Neutrophil (primary cell): Measurements from ENCODE around the gene MALRD1.

ENCODE experiments used
- H3K27ac ChIP-seq: fragments of 200-600 bp; sonication (generic); 2 replicates; pipeline ENCODE4 v1.5.1; 2016; ENCODE audit warnings: mild to moderate bottlenecking, moderate library complexity
- H3K27me3 ChIP-seq: fragments of 200-600 bp; sonication (generic); 2 replicates; pipeline ENCODE4 v1.6.0; 2016; ENCODE audit warnings: mild to moderate bottlenecking
- H3K36me3 ChIP-seq: fragments of 200-600 bp; sonication (generic); 2 replicates; pipeline ENCODE4 v1.5.1; 2017
- H3K4me1 ChIP-seq, 2 experiments: fragments of 200-600 bp in 1 of 2; sonication (generic) in 1 of 2; 1 replicate in 1 of 2; 2 replicates in 1 of 2; pipeline versions ENCODE4 v1.5.1 to v1.6.1; 2013 to 2016; ENCODE audit warnings: low read depth in 1 of 2, low read length in 1 of 2, mild to moderate bottlenecking in 1 of 2, moderate library complexity in 1 of 2; ENCODE audit not compliant: control insufficient read depth in 1 of 2, insufficient read depth in 1 of 2
- H3K4me3 ChIP-seq, 2 experiments: fragments of 200-600 bp in 1 of 2; sonication (generic) in 1 of 2; 1 replicate in 1 of 2; 2 replicates in 1 of 2; pipeline ENCODE4 v1.5.1; 2013 to 2016; ENCODE audit warnings: low read depth in 1 of 2, low read length in 1 of 2, mild to moderate bottlenecking in 1 of 2, moderate library complexity in 1 of 2
- H3K9me3 ChIP-seq: fragments of 200-600 bp; sonication (generic); 2 replicates; pipeline ENCODE4 v1.5.1; 2016
- TF ChIP-seq, protein P1 (sequence below): fragments of 200-600 bp; sonication (generic); IDR thresholded peaks from 2 replicates; pipeline ENCODE4 v1.5.1; 2016; ENCODE audit warnings: antibody characterized with exemption

MALRD1 gene

DNA sequence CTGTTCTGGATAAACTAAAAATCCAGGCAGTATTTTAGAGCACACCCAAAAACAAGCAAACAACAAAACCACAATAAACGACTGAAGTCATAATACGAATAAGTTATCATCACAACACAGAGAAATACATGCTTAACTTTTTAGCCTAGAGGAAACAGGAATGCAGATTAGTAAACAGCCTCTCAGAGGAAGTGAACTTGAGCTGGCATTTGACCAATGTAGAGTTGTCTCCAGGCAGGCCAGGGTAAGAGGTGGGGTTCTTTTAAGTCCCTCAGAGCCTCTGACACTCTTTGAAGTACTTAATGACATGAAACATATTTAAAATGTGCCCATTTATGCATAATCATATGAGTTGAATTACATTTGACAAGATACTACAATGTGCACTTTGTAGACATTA lies 724.4 kb downstream of the MALRD1 start:
- Histone ChIP-seq H3K27ac (no peak overlapping the region), H3K27me3 (no peaks in the 10 kb centered on the region), H3K4me1 (no peaks in the 10 kb centered on the region), H3K4me3 (no peak overlapping the region), H3K36me3 (no peaks in the 10 kb centered on the region), H3K9me3 (no peaks in the 10 kb centered on the region)
- TF ChIP-seq, protein P1, sequence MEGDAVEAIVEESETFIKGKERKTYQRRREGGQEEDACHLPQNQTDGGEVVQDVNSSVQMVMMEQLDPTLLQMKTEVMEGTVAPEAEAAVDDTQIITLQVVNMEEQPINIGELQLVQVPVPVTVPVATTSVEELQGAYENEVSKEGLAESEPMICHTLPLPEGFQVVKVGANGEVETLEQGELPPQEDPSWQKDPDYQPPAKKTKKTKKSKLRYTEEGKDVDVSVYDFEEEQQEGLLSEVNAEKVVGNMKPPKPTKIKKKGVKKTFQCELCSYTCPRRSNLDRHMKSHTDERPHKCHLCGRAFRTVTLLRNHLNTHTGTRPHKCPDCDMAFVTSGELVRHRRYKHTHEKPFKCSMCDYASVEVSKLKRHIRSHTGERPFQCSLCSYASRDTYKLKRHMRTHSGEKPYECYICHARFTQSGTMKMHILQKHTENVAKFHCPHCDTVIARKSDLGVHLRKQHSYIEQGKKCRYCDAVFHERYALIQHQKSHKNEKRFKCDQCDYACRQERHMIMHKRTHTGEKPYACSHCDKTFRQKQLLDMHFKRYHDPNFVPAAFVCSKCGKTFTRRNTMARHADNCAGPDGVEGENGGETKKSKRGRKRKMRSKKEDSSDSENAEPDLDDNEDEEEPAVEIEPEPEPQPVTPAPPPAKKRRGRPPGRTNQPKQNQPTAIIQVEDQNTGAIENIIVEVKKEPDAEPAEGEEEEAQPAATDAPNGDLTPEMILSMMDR, result no peak

DNA sequence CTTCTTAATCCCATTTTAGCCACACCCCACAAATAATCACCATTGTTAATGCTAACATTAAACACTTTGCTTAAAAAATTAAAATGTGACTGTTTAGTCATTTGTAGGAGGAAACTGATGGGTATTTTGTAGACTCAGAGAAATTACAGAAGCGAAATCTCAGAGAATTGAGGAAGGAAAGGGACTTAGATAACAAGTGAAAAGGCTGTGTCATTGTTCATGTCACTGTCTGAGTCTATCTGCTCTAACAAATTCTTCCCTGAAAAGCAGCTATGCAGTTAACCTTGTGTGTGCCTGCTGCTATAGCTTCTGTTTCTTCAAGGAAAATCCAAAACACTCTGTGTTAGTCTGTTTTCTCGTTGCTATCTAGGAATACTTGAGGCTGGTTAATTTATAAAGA lies 726.7 kb downstream of the MALRD1 start:
- Histone ChIP-seq H3K4me1 (no peaks in the 10 kb centered on the region), H3K4me3 (no peak overlapping the region), H3K36me3 (no peaks in the 10 kb centered on the region), H3K9me3 (no peaks in the 10 kb centered on the region), H3K27me3 (no peaks in the 10 kb centered on the region), H3K27ac (no peak overlapping the region)
- TF ChIP-seq, protein P1, result no peak

GRCh38 chr10:19777806-19778205 lies 729.2 kb downstream of the MALRD1 start:
- TF ChIP-seq, protein P1, result no peak
- Histone ChIP-seq H3K4me3 (no peak overlapping the region), H3K27me3 (no peaks in the 10 kb centered on the region), H3K27ac (no peak overlapping the region), H3K4me1 (no peaks in the 10 kb centered on the region), H3K36me3 (no peaks in the 10 kb centered on the region), H3K9me3 (no peaks in the 10 kb centered on the region)

GRCh38 chr10:19778996-19779395 lies 730.4 kb downstream of the MALRD1 start:
- H3K27ac ChIP-seq, result no peak overlapping the region
- TF ChIP-seq, protein P1, result no peak
- H3K4me3 ChIP-seq, result no peak overlapping the region
- H3K4me1 ChIP-seq, result no peaks in the 10 kb centered on the region
- no peaks in the 10 kb centered on the region for H3K27me3 ChIP-seq
- no peaks in the 10 kb centered on the region for H3K9me3 ChIP-seq
- no peaks in the 10 kb centered on the region for H3K36me3 ChIP-seq

GRCh38 chr10:19782430-19783089 lies 734.0 kb downstream of the MALRD1 start:
- Histone ChIP-seq H3K4me1 (no peaks in the 10 kb centered on the region), H3K27me3 (no peaks in the 10 kb centered on the region), H3K4me3 (no peak overlapping the region), H3K9me3 (no peaks in the 10 kb centered on the region), H3K27ac (no peak overlapping the region), H3K36me3 (no peaks in the 10 kb centered on the region)
- TF ChIP-seq, protein P1, result no peak
